Stimulated activated CD8-positive, alpha-beta memory T cell treated with anti-CD3 and anti-CD28 coated beads, Interleukin-2, amount 100 ng/mL, for 1 hour (primary cell): ENCODE measurements around the gene FKBP5.
A peak's percentile ranks its signal among the peaks of the same experiment; 100 is the strongest.
"Not testable (repeated sequence)": the region's sequence is repeated elsewhere in the genome, so short reads cannot be mapped to it uniquely, and the experiment has no call there.

ENCODE experiments used
- DNase-seq, 2 donors: peaks; one replicate each; pipeline ENCODE4 v3.0.0-alpha.2; 2020; ENCODE audit warnings: low read depth in 2 of 2

Gene FKBP5

DNA sequence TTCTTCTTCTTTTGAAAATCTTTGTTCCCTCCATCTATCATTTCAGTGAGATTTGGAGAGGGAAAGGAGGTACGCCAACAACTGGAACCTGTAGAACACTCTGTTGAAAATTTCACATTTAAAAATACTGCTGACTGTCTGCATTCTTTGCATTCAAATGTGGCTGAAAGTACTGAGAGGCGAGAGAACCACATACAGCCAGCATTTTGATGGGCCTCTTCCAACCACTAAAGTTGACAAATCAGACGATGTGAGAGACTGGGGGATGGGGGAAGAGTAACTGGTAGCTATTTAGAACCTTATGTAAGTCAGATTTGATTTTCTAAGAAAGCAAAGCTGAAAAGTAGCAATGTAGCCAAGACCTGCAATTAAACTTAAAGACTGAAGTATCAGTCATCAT is 77.5 kb downstream of the FKBP5 start:
- no peak for DNase-seq

- no peak for DNase-seq
Measured at GRCh38 chr6:35610830-35611229, 77.9 kb downstream of the FKBP5 start.

DNA sequence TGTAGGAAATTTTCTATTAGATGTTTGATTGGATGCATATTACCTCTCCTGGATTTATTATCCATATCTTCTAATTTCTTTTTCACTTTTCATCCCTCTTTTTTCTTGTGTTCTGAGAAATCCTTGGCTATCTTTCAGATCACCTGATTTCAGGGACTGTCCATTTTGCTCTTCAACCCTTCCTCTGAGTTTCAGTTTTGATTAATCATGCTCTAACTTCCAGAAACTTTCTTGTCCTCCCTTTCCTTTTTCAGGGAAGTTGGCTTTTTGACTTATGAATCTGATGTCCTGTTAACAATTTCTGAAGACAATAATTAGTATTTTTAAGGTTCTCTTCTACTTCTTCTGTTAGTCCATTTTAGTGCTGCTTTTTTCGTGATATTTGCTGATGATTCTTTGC is 79.1 kb downstream of the FKBP5 start:
- no peak for DNase-seq

DNA sequence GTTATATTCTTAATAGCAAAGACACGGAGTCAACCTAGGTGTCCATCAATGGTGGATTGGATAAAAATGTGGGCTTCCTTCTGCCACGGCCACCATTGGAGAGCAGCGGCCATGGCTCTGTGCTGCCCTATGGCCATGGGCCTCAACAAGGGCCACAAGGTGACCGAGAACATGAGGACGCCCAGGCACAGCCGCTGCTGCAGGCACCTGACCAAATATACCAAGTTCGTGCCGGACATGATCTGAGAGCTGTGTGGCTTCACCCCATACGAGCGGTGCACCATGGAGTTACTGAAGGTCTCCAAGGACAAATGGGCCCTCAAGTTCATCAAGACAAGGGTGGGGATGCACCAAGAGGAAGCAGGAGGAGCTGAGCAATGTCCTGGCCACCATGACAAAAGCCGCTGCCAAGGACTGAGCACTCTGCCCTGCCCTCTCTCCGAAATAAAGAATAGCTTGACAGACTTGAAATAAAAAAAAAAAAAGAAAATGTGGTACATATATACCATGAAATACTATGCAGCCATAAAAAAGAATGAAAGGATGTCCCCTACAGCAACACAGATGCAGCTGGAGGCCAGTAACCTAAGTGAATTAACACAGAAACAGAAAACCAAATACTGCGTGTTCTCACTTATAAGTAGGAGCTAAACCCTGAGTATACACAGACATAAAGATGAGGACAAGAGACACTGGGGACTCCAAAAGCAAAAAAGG is 81.0 kb downstream of the FKBP5 start:
- no peak for DNase-seq

- no peak for DNase-seq
Measured at GRCh38 chr6:35605600-35605999, 83.1 kb downstream of the FKBP5 start.

DNA sequence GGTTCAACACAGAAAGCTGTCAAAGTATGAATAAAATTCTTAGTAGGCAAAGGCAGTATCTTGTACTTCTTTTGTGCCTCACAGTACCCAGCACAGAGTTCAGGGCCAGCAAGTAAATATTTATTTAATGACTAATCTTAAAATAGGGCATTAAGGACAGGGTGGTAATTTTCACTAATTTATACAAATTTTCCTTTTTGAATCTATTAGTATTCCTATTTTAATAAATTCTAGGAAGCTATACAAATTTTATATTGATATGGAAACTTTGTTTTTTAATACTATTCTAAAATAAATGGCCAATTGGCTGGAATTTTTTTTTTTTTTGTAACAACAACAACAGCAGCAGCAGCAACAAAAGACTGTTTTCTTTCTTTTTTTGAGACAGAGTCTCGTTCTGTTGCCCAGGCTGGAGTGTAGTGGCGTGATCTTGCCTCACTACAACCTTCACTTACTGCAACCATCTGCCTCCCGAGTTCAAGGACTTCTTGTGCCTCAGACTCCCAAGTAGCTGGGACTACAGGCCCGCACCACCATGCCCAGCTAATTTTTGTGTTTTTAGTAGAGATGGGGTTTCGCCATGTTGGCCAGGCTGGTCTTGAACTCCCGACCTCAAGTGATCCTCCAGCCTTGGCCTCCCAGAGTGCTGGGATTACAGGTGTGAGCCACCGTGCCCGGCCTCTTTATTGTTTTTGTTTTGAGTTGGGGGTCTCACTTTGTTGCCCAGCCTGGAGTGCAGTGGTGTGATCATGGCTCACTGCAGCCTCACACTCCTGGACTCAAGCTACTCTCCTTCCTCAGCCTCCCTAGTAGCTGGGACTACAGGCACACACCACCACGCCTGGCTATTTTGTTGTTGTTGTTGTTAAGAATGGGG is 85.2 kb downstream of the FKBP5 start:
- no peak for DNase-seq

GRCh38 chr6:35602133-35602946 is 86.4 kb downstream of the FKBP5 start:
- DNase-seq, result no peak

DNA sequence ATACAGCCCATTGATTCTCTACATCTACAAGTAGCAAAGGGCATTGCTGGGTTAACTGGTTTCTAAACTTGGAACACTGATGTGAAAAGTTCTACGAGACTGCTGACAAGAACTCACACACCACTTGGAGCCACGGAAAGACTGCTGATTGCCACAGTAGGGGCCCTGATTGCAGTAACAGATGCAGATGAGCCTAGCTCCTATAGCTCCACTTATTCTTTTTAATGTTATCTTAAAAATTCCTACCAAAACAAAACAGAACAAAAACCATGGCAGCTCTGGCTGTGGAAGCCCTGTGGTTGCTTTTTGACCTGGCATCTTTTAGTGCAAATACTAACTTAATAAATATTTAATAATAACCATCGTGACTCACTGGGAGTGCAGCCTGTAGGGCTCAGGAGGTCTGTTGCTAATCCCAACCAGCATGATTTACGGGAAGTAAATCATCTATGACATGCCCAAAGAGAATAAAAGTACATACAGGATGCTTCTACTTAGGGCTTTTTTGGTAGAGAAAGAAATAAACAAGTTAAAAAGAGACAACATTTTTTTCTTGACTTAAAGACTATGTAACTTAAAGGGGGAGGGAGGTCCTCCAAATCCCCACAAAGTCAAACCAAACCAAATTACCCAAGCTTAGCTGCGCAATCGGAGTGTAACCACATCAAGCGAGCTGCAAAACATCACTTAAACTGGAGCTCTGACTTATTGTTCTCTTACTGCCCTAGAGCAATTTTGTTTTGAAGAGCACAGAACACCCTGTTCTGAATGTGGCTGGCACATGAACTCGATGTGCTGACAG is 87.2 kb downstream of the FKBP5 start:
- peak; percentile 25 to 28 for DNase-seq

GRCh38 chr6:35600659-35601125 is 88.0 kb downstream of the FKBP5 start:
- no peak for DNase-seq

DNA sequence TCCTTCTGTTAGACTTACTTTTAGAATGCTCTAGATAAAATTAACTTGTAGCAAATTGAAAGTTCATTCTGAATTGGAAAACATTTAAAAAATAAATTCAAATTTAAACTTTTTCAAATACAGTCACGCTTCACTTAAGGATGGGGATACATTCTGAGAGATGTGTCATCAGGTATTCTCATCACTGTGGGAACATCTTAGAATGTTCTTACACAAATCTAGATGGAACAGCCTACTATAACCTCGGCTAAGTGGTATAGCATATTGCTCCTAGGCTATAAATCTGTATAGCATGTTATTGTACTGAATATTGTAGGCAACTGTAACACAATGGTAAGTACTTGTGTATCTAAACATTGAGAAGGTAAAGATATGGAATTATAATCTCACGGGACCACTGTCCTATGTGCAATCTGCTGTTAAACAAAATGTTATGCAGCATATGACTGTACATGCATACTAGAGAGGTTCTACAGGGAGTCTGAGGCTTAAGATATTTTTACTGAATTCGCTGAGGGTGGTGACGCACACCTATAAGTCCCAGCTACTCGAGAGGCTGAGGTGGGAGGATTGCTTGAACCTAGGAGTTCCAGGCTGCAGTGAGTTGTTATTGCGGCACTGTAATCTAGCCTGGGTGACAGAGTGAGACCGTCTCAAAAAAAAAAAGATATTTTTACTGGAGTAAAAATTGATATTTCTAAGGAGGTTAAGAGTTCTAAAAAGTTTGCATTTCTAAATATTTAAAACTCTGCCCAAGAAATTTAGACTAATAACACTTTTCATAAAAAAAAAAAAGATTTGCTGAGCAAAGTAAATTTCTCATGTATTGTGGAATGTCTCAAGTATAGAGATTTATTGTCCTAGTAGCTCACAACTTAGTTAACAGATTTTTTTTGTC is 88.7 kb downstream of the FKBP5 start:
- DNase-seq, result no peak

GRCh38 chr6:35598621-35599020 is 90.1 kb downstream of the FKBP5 start:
- DNase-seq, result not testable (repeated sequence)

DNA sequence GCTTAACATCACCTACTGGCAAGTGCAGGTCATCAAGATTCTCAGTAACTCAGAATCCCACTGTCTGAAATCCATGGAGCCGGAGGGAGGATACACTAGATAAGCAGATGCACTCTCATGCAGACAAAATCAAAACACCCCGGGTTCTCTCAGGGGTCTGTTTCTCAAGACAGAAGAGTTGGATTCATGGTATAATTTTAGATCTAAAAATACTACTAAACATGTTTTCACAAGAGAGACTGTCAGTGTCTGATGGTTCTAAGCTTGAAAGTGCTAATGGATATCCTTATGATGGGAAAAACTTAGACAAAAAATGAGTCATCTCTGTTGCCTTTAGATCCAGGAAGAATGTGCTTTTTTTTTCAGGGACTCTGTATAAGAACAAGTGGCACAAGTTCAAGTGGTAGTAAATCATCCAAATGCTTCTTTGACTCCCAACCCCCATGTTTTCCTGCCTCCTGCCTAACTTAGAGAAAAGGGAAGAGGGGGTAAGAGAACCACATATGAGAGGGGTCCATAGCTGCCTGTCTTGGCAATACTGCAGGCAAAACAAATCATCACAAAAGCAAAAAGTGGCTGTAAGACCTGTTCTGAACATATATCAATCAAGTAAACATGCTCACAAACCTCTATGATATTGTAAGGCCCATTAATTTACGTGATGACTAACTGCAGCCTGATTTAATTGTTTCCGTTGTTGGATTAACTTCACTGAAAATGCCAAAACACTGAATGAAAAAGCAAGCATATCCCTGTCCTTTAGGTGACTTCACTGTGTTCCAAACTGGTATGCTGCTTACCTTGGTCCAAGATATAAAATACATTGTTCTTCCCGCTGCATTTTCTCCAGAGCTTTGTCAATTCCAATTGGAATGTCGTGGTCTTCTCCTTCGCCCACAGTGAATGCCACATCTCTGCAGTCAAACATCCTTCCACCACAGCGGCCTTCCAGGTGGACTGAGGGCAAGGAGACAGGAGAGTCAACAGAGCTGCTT is 92.0 kb downstream of the FKBP5 start:
- DNase-seq, result no peak

DNA sequence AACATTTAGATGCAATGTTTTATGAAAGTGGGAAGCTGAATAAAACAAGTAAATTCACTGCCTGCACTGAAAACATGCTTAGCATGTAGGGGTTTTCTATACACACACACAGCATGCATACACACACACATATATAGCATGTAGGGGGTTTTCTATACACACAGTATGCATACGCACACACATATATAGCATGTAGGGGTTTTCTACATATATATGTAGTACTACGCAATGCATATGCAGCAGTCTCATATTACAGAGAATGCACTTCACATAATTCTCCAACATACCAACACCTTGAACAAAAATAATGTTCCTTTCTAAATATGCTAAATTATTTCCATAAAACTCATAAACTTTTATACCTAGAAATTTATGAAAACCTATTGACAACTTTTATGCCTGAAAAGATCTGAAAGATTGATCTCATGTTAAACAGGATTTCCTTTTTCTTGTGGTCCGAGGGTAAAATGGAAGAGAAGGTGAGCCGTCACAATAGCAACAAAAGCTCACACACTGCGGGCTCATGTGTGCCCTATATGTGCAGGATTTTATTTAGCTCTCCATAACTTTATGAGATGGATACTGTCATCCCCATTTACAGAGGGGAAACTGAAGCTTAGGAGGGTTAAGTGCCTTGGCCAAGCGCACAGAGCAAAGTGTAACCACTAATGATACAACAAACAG is 94.1 kb downstream of the FKBP5 start:
- DNase-seq, result no peak

DNA sequence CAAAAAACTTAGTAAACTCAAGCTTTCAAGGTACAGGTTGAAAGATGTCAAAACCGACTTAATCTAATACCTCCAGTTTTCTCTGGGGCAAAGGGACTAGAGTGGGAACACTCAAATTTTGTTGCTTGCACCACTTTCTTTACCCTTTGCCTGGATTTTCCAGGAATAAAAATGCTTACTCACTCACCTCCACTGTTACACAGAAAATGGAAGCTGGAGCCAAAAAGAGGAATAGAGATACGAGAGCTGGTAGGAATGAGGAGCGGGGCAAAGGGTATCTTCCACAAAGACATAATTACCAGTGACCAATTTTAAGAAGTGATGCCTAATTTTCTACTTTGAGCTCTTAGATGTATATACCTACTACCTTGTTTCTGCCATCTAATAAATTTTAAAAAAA is 96.5 kb downstream of the FKBP5 start:
- no peak for DNase-seq

GRCh38 chr6:35590622-35591066 is 98.1 kb downstream of the FKBP5 start:
- DNase-seq, result no peak

DNA sequence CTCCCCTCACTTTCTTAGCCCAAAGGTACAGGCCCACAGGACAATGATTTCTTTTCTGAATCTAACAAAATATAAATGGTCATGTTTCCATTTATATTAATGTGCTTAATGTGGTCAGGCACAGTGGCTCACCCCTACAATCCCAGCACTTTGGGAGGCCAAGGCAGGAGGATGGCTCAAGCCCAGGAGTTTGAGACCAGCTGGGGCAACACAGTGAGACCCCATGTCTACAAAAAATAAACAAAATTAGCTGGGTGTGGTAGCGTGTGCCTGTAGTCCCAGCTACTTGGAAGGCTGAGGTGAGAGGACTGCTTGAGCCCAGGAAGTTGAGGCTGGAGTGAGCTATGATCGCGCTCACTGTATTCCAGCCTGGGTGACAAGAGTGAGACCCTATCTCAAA is 98.8 kb downstream of the FKBP5 start:
- no peak for DNase-seq

GRCh38 chr6:35589201-35589739 is 99.4 kb downstream of the FKBP5 start:
- DNase-seq, result no peak

- no peak for DNase-seq
Measured at GRCh38 chr6:35587167-35587566, 101.5 kb downstream of the FKBP5 start.
